Measurements from ENCODE around the gene NOXO1.

DNA sequence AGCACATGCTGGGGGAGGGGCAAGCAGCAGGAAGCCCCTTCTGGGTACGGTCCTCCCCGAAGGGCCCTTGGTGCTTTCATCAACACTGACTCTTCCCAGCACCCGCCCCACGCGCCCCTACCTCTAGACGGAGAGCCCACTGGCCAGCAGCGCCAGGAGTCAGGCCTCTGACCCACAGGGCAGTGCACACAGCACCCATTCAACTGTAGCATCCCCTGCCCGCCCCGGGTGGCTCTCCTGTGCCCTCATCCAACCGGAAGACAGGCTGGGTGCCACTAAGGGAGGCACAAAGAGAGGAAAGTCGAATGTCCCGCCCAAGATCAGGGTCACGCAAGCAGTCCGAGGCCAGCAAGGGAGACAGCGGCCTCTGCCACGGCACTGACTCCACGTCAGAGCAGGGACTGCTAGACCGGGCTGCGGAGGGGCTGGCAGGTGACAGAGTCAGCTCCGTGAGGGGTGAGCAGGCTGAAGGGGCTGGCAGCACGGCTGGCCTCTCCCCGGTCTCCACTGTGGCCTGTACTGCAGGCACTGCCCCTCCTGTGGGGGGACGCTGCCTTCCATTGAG is 48.1 kb downstream of the NOXO1 start:
- no peak for TF ChIP-seq POLR2A (IDR thresholded peaks at IDR 0.05)
- TF ChIP-seq CTCF (IDR thresholded peaks at IDR 0.05): no peak

Measured in thyroid gland (tissue), 4 donors.